ENCODE data around the gene DCHS1.

DCHS1 gene

GRCh38 chr11:6579681-6580080, 75.9 kb downstream of the DCHS1 start:
- no peak for DNase-seq

GRCh38 chr11:6578134-6578533, 77.5 kb downstream of the DCHS1 start:
- no peak for DNase-seq

GRCh38 chr11:6576471-6577373, 78.9 kb downstream of the DCHS1 start:
- DNase-seq, result no peak

DNA sequence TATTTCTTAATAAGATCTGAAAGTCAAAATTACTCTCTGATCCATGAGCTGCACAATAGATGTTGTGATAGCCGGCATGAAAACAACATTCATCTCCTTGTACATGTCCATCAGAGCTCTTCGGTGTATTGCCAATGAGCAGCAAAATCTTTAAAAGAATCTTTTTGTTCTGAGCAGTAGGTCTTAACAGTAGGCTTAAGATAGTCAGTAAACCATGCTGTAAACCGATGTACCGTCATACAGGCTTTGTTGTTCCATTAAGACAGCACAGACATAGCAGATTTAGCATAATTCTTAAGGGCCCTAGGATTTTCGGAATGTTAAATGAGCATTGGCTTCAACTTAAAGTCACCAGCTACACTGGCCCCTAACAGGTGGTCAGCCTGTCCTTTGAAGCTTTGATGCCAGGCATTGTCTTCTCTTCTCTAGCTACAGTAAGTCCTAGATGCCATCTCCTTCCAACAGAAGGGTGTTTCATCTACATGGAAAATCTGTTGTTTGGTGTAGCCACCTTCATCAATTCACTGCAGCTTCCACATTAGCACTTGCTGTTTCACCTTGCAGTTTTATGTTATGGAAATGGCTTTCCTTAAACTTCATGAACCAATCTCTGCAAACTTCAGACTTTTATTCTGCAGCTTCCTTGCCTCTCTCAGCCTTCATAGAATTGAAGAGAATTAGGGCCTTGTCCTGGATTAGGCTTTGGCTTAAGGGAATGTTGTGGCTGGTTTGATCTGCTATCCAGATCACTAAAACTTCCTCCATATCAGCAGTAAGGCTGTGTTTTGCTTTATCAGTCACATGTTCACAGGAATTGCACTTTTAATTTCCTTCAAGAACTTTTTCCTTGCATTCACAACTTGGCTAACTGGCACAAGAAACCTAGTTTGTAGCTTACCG, 80.5 kb downstream of the DCHS1 start:
- DNase-seq, result no peak

DNA sequence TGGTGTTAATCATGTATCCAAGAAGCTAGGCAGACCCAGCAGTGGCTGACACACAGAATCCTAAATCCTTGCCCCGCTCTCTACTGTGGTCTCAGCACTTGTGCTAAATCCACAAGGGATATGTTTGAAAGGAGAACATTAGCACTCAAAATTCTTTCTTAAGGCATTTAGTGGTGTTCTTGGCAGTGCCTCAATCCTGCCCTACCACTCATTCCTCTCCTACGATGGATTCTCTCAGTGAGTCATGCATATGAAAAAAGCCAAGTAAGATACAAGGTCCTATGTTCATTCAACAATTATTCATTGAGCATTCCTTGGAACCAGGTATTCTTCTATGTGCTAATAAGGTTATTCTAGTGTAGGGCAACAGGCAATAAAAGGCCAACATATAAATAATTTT, 83.4 kb downstream of the DCHS1 start:
- DNase-seq, result no peak

GRCh38 chr11:6571434-6572008, 84.1 kb downstream of the DCHS1 start:
- DNase-seq, result no peak

Measured in DMS153 (cell line).